Hippocampal formation (tissue), 2 donors: ENCODE measurements around the gene RAB7A.
A peak's percentile ranks its signal among the peaks of the same experiment; 100 is the strongest.

ENCODE experiments used
- DNase-seq, 2 donors: peaks; one replicate each; lab custom pipeline; 2025; lab: John Stamatoyannopoulos, UW

Gene RAB7A

DNA sequence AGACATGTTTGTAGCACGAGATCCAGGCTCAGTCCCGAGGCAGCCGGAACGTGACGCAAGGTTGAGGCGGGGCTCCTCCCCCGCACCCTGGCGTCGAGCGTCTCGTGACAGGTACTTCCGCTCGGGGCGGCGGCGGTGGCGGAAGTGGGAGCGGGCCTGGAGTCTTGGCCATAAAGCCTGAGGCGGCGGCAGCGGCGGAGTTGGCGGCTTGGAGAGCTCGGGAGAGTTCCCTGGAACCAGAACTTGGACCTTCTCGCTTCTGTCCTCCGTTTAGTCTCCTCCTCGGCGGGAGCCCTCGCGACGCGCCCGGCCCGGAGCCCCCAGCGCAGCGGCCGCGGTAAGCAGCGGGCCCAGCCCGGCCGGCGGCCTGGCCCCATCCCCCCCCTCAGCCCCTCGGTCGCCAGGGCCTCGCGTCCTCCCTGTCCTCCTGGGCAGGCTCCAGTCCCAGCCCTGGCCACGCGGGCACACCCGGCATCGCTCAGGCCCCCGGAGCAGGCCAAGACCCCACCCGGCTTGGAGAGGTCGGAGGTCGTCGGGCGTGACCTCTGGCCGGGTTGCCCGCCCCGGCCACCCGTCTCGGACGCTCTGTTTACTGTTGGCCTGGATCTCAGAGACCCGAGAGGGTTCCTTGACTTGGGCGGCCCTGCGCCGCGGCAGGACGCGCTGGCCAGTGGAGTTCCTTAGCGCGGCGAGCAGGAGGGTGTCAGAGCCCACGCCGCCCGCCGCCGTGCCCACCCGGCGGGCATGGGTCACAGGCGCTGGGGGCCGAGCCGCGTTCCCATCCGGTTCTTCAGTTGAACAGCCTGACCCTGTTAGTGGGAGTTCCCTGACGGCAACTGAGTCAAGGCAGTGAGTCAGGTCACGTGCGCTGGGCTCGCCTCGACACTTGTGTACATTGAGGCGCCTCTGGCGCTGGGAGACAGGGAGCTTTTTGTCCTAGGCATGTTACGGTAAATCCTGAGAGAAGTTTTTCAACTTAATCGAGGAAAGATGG lies at the start of gene RAB7A:
TSS of gene RAB7A (plus strand) at position 161 of the 994 bp plus-strand sequence. CDS start 69,185 bp downstream, outside the sequence.
- DNase-seq = peak; percentile 97 to 98

DNA sequence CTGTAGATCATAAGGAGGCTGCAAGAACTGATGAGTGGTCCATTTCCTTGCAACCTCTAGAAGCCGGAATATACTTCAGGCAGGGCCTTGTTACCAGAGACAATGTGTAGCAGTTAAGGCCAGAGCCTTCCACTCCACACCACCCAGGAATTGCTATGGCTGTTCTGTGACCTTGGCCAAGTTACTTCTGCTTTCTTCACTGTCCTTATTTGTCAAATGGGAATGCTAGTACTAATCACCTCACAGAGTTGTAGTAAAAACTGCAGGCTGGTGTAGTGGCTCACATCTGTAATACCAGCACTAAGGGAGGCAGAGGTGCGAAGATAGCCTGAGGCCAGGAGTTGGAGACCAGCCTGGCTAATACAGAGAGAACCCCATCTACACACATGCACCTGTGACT lies 46.6 kb upstream of the RAB7A start:
- DNase-seq = no peak

DNA sequence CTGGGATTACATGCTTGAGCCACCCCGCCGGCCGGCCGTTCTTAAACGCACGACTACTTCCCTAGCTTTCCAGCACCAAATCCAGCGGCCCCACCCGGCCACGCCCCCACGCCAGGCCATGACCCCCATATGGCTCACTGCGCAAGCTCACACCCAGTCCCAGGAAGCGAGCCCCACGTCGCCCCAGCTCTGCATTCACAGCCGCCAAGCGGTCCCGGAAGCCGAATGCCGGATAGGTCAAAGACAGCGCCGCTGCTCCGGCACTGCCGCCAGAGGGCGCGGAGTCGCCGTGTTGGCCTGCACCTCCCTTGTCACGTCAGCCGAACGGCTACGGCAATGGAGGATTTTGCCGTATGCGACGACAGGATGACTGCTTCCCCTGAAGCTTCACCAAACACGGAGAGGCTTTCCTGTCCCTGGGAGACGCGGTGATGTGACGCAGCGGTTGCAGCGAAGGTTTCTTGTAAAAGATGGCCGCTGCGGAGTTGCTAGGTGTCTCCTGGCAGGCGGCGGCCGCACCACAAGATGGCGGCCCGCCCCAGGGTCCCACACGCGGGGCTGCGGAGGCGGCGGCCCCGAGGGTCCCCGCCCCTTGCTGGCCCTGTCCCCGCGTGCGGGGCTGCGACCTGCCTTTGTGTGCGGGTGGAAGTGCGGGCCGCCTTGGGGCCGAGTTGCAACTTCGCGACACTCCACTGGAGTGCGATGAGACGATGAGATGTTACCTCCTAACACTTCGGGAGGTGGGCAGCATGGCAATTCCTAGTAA lies 45.2 kb upstream of the RAB7A start:
- peak; percentile 96 to 100 for DNase-seq

DNA sequence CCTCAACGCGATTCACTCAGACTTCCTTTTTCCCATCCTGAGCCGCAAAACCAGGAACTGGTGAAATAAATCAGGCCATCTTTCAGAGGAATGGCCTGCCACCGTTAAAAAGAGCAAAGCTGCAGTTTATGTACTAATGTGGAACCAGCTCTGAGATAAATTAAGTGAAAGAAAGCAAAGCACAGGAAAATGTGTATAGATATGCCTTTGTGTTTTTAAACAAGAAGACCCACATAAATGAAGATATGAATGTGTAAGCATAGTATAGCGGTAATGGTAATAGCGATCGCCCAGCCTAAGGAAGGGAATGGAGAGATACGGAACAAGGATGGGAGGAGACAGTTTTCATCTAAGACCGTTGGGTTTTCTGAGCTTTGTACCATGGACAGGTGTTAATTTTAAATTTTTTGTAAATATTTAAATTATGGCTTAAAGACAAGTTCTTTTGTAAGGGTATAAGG lies 44.6 kb upstream of the RAB7A start:
- peak in 1 of 2 donors; percentile 73 for DNase-seq

DNA sequence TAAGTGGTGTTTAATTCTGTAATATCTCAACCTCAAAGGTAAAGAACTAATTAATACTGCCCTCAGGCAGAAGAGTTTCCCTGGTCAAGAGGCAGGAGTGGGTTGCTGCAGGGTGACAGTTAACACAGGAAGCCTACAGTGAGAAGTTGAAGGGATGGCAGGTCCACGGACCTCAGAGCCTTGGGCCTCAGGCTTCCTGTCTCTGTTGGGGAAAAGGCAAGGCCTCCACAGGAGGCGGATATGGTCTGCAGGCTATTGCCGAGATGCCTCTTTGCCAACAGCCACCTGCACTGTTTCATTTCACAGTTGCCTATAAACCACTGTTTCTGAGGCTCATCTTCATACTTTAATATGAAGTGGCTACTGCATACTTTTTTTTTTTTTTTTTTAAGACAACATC lies 42.0 kb upstream of the RAB7A start:
- no peak for DNase-seq

DNA sequence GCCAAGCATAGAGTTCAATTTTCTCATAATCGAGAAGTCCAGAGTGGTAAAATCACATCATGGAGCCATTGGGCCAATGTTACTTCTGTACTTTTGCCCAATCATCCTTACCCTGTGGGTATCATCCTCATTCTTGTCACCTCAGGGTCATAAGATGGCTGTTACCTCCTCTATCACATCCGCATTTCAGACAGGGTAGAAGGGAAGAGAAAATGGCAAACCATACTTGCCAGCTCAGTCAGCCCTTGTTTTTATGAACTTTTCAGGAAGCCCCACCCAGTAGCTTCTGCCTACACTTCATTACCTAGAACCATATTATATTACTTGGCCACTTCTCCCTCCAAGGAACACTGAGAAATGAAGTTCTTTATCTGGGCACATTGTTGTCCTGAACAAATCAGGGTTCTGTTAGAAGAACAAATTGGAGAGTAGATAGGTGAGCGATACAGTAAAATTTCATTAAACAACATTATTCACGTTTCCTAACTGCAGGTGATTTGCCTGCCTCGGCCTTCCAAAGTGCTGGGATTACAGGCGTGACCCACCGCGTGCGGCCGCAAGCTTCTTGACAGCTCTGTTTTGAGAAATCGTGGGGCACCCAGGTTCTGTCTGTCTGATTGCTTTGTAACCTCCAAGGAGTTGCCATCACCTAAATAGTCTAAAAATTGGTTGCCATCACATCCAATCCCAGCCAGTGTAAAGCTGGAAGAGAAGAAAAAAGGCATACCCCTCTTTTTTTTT lies 40.8 kb upstream of the RAB7A start:
- no peak for DNase-seq

DNA sequence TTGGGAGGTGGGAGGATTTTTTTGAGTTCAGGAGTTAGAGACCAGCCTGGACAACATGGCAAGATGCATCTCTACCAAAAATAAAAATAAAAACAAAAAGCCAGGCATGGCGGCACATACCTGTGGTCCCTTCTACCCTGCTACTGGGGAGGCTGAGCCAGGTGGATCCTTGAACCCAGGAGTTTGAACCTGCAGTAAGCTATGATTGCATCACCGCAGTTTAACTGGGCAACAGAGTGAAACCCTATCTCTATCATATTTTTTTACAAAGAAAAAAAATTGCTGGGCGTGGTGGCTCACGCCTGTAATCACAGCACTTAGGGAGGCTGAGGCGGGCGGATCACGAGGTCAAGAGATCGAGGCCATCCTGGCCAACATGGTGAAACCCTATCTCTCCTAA lies 39.5 kb upstream of the RAB7A start:
- no peak for DNase-seq

DNA sequence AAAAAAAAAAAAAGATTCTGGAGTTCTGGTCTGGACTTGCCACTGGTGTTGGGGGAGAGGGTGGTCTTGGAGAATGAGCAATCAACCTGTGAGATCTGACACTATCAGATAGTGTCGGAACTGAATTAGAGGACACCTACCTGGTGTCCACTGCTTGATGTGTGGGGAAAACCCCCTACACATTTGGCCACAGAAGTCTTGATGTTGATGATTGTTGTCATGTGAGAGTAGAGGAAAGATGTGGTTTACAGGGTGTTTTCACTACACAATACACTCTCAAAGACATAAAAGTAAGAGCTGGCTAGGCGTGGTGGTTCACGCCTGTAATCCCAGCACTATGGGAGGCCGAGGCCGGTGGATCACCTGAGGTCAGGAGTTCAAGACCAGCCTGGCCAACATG lies 36.9 kb upstream of the RAB7A start:
- DNase-seq = no peak

DNA sequence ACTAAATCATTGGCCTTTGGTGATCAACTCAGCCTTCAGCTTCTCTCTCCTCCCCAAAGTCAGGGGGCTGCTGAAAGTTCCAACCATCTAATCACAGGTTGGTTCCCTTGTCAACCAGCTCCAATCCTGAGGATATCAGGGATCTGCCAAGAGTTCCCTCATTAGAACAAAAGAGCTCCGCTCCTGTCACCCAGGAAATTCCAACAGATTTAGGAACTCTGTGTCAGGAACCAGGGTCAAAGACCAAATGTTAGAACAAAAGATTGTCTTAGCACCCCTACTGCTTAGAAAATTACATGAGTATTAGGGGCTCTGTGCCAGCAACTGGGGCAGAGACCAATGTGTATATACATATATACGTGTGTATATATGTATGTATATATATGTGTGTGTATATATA lies 32.3 kb upstream of the RAB7A start:
- DNase-seq = no peak

DNA sequence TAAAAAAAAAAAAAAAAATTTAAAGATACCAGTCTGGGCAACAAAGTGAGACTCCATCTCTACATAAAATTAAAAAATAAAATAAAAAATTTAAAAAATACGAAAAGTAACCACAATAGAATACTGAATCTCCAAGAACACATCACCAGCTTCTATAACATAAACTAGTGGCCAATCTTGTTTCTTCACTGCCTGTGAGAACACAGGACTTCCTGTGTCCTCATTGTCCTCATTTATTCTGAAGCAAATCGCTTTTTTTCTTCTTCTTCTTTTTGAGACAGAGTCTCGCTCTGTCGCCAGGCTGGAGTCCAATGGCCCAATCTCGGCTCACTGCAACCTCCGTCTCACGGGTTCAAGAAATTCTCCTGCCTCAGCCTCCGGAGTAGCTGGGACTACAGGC lies 28.6 kb upstream of the RAB7A start:
- no peak for DNase-seq

DNA sequence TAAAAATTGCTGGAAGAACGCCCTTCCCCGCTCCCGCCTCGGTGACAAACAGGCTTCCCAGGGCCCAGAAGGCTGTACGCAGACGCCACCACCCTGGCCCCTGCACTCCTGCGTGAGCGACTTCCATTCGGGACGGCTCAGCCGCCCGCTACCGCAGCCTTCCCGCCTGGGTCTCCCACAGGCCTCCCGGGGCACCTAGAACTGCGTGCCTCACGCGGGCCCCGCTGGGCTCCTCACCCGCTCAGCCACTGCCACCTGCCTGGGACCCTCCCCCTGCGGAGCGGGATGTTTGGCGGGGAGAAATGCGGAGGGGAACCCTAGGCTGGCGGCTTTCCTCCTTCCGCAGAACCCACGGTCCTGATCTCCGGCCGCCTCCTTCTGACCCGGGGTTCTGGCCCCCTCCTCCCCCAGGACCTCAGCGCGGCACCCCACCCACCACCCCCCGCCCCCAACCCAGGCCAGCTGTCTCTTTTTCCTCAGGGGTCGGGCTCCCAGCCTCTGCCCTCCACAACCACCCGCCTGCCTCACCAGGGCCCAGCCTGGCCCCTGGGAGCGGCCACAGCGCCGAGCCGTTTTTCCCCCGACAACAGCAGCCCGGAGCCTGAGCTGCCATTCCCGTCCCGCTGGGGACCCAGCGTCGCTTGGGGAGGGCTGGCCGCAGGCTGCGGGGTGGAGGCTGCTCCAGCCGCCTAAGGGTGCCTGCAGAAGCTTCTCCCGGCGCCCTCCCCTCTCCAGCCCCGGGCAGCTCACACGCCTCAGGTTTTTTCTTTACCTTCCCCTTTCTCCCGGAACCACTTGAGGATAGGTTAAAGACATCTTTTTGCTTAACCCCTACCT lies 27.6 kb upstream of the RAB7A start:
- peak in 1 of 2 donors; percentile 44 for DNase-seq

DNA sequence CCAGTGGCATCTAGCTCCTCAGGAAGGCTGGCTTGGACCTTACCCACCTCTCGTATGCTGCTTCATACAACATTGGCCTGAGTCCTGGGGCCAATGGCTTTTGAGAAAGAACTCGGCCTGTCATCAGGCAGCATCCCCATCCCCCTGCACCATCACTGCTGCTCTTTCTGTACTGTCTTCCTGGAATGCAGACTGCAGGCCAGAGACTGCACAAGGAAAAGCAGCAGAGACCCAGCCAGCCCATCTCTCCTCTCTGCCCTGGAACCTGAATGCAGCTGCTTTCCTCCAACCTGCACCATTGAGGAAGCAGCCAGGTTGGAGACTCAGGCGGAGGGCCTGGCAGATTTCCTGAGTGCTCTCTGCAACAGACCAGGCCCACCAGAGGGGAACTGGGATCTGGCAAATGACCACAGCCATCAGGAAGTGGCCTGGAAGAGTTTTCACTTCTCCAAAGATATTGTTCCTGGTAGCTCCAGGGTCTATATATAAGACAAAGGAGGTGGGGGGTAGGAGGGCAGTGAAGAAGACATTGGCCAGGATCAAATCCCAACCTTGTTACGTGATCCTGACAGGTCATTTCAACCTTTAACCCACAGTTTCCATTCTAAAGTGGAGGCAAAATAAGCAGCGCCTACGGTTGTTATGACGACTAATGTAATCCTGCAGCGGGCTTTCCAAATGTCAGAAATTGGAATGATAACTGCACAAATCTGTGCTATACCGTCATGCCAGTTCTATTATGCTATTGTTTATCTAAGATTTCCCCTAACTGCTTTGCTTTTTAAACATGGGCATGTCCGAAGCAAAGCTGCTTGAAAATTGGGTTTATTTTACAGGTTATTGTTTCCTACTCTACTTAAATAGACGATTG lies 24.4 kb upstream of the RAB7A start:
- DNase-seq = peak in 1 of 2 donors; percentile 13

DNA sequence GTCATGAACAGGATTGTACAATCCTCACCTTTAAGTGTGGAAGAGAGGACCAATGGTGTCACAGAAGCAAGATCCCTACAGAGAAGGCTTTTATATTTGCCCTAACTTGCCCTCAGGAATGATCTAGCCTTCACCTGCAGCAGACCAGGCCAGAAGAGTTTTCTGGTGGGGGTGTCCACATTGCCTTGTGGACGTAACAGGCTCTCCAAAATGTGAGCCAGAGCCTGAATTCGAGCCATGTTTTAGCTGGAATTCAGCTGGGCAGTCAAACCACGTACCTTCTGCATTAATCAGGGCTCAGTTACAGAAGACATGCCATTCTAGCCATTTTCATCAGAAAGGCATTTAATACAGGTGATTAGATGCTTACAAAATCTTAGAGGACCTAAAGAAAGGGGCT lies 23.6 kb upstream of the RAB7A start:
- no peak for DNase-seq

DNA sequence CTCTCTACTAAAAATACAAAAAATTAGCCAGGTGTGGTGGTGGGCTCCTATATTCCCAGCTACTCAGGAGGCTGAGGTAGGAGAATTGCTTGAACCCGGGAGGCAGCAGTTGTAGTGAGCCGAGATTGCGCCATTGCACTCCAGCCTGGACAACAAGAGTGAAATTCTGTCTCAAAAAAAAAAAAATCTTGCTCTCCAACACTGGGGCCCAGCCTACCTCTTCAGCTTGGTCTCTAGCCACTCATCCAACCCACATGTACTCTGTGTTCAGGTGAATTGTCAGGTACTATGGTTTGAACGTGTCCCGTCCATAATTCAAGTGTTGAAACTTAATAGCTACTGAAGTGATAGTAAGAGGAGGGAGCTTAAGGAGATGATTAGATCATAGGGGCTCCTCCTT lies 22.4 kb upstream of the RAB7A start:
- DNase-seq = no peak

DNA sequence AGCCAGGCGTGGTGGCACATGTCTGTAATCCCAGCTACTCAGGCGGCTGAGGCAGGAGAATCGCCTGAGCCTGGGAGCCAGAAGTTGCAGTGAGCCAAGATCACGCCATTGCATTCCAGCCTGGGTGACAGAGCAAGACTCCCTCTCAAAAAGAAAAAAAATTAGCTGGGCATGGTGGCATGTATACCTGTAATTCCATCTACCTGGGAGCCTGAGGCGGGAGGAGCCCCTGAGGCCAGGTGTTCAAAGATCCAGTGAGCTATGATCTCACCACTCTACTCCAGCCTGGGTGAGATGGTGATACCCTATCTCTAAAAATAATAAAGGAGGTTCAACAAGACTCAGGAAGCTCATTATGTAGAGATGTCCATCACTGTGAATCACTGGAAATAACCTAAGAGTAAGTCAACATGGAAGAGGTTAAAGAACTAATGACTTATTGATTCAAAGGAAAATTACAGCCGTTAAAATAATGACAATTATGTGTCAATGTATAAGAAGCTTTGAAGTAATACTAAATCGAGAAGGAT lies 19.8 kb upstream of the RAB7A start:
- DNase-seq = no peak

DNA sequence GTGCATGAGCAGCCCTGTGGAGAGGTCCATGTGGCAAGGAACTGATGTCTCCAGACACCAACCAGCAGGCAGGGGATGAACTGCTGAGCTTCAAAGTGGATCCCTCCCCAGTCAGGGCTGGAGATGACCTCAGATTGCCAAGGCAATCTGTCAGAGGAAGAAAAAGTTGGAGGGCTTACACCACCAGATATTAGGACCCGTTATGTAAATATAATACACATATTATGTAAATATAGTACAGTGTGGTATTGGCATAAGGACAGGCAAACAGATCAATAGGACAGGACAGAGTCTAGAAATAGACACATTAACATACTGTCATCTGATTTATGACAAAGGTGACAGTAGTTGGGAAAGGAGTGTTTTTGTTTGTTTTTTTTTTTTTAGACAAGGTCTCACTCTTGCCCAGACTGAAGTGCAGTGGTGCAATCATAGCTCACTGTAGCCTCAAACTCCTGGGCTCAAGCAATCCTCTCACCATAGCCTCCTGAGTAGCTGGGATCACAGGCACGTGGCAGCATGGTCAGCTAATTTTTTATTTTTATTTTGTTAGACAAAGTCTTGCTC lies 18.0 kb upstream of the RAB7A start:
- DNase-seq = no peak

DNA sequence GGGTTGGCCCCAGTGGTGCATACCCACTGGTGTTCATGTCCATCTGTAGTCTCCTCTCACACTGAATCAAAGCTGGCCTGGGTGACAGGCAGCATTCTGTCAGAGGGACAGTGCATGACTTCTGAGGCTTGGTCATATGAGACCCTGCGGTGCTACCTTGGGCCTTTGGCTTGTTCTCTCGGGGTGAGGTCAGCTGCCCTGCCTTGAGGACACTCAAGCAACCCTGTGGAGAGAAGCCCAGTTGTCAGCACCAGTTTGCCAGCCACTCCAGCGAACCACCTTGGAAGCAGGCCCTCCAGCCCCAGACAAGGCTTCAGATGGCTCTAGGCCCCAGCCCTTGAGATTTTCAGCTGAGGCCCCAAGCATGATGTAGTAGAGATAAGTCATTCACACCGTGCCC lies 16.9 kb upstream of the RAB7A start:
- no peak for DNase-seq

DNA sequence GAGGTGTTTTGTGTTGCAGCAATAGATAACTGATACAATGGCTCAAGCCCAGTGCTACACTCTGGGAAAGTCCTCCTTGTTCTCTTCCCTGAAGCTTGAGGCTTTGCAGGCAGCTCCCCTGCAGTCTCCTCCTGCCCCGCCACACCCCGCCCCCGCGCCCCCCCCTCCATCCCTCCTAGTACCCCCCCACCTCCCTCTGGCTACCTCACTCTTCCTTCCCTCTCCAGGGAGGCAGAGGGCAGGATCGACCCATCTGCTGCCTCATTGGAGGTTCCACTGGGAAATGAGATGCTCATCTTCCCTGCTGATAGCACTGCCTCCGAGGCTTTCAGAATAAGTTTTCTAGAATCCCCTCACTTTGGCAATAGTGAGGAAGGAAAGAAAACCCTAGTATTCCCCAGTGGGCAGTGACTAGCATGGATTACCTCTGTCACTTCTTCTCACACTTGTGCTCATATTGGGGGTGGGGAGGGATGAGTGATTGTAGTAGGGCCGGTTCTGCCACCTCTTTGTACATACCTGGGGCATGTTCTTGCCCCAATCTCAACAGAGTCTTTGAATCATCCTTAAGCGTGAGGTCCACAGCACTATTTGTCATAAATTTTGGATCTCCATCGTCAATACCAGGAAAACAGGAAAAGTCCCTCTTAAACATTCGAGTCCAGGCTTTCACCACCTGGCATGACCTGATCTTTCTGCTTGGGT lies 16.3 kb upstream of the RAB7A start:
- no peak for DNase-seq
